Stimulated activated CD8-positive, alpha-beta memory T cell treated with anti-CD3 and anti-CD28 coated beads, Interleukin-12 subunit alpha, Interleukin-12 subunit beta, amount 100 ng/mL, for 24 hours (primary cell): ENCODE data around the gene SLC43A3.
"Not testable (repeated sequence)": the region's sequence is repeated elsewhere in the genome, so short reads cannot be mapped to it uniquely, and the experiment has no call there.

Experiments
- DNase-seq: peaks from one replicate; pipeline ENCODE4 v3.0.0-alpha.2; 2020; ENCODE audit errors: extremely low read depth

The SLC43A3 gene

DNA sequence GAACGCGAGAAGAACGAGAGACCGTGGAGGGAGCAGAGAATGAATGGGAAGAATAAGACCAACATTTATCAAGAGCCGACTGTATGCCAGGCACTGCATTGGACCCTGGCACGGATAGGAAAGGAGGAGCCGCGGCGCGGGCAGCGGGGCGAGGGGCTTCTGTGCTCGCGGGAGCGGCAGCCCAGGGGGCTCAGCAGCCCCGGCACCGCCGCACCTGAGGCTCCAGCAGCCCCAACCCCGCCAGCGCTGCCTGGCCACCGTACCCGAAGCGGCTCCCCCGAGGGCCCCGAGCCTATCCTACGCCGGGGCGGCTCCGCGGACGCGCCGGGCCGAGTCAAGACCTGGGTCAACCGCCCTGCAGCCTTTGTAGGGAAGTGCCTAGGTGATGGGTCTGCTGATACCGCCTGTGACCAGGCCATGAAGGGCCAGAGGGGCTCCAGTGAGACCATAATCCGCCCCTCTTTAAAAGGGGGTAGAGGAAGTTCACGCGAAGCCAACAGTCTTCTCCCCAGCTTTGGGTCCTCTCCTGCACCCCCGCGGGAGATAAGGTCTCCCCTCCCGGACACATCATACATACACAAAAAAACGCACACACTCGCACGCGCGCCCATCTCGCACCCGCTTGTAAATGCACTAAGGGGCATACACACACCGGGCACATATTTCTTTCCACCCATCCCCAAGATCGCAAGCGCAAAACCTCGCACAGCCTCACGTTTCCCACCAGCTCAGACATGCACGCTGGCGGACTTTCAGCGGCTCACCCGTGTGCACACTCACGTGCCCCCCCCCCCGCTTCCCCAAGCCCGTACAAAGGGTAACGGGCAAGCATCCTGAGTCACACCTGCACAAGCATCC, 32.5 kb upstream of the SLC43A3 start:
- no peak for DNase-seq

DNA sequence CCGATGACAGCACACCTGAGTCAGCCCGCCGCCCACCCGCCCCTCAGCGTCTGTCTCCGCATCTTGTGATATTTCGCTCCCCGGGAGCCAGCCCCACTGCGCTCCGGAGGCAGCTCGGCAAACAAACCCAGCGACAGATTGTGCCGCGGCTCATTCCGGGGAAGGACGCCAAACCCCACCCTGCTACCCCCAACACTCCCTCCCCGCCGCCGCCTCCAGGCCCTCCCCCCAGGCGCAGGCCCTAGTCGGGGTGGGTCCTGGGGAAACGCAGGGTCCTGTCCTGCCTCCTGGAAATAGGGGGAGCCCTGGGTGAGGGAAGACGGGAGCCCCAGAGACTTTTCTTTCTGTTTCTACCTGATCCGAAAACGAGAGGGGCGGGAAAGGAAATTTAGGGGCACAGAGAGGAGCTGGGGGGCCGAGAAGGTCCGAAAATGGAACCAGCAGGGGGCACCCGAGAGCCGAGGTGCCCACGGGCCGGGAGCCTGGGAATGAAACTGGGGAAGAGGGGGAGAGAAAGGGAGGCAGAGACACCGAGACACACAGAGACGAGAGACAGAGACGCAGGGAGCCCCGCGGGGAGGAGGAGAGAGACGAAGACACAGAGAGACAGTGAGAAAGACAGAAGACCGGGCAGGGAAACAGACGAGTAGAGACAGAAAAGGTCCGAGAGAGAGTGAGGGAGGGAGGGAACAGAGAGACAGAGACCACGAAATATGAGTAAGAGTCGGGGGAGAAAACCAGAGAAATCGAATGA, 31.7 kb upstream of the SLC43A3 start:
- DNase-seq = no peak

DNA sequence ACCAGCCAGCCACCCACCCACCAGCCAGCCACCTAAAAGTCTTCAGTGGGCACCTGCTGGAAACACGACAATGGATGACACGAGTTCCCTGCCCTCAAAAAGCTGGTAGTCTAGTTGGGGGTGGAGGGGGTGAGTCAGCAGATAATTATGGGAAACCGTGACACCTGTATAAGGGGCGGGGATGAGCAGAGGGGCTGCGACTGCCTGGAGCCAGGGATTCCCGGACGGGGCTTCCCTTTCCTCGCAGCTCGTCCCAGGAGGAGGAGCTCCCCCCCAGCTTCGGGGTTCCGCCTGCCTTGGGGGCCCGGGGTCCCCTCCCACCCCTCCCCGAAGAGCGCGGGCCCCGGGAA, 31.1 kb upstream of the SLC43A3 start:
- DNase-seq = no peak

DNA sequence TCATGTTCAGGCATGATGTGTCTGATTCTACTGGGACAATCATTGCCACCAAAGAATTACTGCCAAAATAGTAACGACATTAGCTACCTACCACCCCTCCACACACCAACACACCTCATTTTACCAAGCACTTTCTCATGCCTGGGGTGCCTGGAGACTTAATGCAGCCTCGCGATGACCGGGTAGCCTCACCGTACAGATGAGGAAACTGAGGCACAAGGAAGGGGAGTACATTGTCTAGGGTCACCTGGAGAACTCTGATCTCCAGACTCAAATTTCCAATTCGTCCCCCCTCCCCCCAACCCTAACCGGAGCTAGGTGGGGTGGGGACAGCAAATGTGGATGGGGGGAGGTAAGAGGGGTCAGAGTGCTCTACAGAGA, 30.7 kb upstream of the SLC43A3 start:
- DNase-seq = no peak

DNA sequence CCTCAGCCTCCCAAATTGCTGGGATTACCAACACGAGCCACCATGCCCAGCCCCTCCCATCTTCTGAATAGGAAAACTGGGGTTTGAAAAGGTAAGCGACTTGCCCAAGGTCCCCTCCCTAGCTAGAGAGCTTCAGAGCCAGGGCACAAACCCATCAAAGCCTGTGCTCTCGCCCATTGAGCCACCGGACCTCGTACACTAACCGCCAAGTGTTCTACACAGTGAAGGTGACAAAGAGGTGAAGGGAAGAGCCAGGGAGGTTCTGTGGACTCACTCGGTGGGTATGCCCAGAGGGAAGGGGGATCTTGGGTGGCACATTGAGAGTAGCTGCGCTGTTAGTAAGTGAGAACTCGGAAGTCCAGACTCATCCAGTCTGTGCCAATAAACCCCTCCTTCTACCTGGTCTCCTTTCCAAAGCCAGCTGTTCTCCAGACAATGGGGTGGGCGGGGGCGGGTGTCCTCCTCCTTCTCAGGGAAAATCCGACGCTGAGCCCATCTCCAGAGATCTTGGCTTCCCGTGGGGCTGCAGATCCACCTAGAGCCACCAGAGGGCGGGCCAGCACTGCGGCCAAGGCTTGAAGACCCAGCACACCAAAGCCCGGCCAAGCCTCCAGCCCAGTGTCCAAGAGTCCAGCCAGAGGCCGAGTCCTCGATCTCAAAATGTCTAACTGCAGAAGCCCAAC, 30.2 kb upstream of the SLC43A3 start:
- DNase-seq = no peak

DNA sequence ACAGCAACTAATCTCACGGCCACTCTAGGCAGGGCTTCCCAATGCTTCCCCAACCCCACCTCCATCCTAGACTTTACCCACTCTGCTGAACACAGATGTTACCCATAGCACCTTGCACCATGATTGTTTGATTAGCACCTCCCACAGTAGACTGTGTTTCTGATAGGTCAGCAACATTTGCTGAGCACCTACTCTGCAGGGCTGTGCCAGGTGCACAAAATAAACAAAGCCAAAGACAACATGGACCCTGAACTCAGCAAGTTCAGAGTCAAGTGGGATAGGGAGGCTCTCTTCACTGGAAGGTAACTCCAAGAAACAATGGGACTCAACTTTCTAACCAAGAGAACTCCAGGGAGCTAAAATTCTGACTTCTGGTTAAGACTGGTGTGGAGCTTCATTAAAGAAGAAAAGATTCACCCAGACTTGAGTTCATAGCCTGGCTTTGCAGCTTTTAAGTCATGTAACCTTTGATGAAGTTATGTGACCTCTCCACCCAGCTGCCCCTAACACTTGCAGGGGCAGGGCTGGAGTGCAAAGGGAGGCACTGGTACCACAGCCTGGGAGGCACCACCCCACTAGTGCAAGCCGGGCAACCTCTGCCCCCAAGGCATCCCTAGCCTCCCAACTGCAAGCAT, 26.7 kb upstream of the SLC43A3 start:
- no peak for DNase-seq

DNA sequence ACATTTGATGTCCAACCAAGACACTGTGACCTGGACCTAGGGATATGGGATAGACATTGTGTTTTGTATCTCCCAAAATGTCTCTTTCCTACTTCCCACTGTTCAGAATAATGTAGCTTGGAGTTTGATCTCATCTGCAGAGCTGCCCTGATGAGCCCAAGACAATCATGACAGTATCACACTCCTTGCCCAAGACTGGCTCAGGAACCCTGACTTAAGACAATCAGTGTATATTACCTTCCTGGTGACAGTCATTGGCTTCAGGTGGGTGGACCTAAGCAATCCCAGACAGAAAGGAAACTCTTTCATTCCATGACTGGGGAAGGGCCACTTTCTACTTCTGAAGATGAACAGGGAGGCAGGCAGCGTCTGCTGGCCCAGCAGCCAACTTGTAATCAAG, 19.1 kb upstream of the SLC43A3 start:
- DNase-seq = no peak

DNA sequence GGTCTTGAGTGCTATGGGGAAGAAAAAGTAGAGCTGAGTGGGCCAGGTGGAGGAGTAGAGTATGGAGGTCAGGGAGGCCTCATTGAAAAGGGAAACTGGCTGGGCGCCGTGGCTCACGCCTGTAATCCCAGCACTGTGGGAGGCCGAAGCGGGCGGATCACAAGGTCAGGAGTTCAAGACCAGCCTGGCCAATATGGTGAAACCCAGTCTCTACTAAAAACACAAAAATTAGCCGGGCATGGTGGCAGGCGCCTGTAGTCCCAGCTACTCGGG, 18.1 kb upstream of the SLC43A3 start:
- not testable (repeated sequence) for DNase-seq

DNA sequence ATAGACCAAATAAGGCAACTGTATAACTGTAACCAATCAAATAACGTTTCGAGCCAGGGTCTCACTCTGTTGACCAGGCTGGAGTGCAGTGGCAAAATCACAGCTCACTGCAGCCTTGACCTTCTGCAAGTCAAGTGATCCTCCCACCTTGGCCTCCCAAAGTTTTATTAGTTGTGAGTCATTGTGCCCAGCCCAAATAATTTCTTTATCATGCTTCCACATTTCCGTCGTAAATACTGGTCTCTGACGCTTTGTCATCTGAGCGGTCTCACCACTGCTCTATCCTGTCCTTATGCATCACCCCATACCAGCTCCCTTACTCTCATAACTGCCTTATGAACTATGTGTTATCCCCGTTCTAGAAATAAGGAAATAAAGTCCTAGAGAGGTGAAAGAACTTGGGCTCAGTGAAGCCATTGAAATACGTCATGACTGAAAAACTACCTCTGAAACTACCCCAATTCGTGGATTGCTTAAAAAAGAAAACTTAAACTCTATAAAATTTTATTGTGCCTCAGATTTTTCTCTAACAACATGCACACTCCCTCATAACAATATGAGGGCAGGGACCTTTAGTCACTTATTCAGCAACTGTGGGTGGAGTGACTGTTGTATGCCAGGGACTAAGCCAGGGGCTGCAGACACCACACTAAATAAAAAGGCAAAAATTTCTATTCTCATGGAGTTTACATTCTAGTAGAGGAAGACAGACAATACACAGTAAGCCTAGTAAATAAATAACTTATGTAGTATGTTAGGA, 17.6 kb upstream of the SLC43A3 start:
- DNase-seq = no peak

DNA sequence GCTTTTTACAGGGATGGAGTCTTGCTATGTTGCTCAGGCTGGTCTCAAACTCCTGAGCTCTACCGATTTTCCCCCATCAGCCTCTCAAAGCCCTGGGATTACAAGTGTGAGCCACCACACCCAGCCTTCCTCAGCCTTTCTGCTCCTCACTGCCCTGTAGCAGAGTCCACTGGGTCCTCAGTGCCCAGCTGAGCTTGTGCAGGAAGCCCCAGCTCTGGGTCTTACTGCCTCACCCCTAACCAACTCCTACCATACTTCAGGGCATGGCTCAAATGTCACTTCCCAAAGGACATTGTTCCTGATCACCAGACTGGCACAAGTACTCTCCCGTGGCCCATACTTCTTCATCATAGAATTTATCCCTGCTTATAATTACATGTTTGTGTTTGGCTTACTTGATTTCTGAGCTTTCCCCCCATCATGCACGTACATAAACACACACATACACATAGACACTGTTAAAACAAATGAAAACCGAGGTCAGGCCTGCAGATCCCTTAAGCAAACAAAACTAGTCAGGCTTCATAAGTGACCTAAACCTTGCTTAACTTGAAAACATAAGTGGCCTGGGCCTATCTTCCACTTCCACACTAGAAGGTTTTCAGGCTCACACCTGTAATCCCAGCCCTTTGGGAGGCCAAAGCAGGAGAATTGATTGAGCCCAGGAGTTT, 14.0 kb upstream of the SLC43A3 start:
- no peak for DNase-seq

DNA sequence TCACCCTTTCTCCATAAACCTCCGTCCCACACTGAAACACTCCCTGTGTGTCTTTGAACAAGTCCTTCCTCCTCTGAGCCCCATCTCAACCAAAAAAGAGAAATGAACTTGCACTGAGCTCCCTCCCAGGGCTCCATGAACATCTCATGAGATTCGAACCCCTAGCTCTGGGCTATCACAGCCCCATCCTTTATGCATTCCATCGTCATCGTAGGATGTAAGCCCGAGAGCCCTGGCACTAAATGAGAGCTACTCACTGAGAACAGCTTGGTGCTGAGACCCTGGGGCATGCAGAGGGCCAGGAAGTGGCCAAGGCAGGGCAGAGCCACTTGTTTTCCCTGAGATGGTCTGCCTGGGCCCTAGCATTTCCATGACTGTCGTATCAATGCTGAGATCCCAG, 12.9 kb upstream of the SLC43A3 start:
- DNase-seq = no peak

DNA sequence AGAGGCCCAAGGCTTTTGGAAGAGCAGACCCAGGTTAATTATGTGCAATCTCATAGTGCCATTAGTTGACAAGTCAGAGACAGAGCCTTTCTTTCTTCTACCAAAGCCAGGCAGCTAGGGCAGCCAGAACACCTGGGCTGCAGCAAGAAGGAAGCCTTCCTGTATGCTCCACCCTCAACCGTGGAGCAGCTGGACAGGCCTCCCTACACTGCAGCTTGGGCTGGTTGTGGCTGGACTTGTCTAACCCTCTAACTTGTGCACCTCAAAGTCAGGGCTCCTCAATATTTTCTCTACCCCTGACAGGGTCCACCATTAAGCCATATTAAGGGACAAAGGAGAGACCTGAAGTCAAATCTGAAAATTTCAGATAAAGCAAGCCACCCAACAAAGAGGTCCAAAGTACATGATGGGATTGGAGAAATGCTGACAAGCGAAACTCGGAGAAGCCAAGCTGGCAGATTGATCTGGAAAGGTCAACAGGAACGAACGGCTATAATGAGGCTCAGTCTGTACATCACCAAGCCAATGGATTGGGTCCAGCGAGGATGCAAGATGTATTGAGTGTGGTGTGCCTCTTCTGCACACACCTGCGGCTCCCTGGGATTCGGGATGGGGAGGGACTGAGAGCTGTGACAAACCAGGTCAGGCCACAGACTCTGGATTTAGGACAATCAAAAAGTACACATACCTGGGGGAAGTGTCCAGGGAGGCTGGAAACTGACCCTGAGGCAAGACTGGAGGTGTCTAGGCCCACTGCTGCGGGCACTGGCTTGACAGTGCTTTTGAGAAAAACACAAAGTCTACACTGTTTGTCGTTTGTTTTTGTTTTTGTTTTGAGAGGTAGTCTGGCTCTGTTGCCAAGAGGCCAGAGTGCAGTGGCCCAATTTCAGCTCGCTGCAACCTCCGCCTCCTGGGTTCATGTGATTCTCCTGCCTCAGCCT, 11.7 kb upstream of the SLC43A3 start:
- DNase-seq = no peak

DNA sequence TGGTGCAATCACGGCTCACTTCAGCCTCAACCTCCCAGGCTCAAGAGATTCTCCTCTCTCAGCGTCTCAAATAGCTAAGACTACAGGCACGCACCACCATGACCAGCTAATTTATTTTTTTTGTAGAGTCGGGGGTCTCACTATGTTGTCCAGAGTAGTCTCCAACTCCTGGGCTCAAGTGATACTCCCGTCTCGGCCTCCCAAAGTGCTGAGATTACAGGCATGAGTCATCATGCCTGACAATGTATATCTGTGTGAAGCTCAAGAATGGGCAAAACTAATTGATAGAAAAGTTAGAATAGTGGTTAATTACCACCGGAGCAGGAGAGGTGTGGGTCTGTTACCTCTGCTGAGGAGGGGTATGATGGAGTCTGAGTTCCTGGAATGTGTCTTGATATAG, 9.1 kb upstream of the SLC43A3 start:
- DNase-seq = no peak

DNA sequence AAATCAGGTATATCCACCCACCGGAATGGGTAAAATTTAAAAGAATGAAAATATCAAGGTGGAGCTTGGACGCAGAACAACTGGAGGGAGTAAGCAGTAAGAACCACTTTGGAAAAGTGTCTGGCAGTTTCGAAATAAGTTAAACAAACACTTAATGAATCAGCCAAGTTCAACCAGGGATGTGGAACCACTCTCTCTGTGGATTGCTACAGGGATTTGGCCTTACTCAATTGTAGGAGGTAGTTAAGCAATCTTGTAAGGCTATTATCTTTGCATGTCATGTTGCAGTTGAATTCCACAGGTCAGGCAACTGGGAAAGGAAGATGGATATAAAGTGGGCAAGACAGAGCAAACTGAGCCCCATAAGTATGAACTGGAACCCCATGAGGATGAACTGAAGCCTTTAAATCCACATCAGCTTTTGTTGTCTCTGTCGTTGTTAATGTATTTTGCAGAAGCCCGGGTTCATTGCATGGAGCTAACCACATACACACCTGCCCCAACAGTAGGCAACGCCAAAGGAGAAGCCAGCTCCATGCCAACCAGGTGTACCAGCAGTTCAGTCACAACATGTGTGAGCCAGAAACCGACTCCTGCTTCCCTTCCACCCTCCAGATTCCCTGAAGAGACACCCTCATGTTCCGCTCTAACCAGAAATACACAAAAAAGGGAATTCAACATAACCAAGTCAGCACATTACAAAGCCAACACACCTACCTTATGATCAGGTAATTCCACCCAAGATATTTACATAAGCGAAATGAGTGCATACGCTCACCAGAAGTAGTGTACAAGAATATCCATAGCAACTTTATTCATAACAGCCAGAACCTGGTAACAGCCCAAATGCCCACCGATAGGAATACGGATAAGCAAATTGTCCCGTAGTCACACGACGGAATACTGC, 8.0 kb upstream of the SLC43A3 start:
- no peak for DNase-seq

DNA sequence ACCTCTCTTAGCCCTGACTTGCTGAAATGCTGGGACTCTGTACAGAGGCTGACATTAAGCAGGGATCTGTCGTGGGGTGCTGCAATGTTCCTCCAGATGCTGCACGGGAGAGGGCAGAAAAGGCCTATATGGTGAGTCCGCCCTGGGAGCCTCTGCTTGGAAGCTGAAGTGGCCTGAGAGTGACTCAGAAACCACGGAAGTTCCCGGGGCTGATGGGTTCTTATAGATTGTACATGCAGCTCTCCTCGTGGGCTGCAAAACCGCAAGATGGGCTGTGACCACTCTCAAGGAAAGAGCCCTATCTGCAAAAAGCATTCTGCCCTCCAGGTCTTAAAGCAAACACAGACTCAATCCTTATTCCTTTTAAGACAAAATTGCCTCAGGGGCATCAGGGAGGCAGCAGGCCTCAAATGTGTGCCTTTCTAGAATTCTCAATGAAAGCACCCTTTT, 5.8 kb upstream of the SLC43A3 start:
- no peak for DNase-seq

DNA sequence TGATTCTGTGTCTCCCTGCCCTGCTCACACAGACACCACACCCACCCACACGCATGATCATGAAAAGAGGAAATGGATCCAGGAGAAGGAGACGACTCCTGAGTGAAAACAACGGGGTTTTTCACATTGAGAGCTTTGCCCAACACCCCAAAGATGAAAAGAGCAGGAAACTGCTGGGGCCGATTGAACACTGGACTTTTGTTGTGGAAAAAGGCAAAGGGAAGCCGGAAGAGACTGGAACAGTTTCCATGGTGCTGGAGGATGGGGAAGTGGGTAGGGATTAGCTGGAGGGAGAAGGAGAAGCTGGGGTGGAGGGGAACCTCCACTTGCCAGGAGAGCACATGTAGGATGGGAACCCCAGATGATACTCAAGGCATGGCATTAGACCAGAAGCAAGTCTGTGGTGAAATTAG, 5.2 kb upstream of the SLC43A3 start:
- DNase-seq = no peak

DNA sequence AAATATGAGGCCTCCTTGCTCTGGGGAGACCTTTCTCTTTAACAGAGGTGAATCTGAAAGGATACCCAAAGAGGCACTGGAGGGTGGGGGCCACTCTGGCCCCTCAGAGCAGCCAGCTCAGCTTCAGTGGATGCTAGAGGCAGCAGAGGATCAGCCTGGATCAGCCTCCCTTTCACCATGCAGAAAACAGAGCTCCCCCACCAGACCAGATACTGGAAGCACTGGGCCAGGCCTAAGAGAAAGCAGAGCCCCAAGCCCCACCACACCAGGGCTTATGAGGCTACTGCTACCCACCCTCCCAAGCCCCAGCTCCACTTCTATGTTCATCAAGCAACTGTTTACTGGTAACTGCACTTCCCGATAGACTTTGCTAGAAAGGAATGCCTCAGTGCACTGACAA, 4.0 kb upstream of the SLC43A3 start:
- DNase-seq = no peak

DNA sequence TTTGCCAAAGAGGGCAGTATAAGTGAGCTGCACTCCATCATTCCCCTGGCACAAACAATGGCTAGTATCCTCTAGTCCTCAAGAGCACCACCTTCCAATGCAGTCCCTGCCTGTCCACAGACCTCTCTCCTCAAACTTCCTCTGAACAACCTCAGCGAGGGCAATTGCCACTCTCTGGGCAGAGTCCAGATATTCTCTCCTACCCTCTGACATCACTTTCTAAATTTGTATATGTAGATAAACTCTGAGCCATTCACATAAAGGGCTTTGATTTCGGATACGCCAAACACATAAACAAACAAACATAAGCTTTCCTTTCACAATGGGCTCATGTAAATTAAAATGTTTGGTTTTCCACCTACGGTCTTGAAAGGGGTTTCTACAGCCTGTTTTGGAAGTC, 3.0 kb upstream of the SLC43A3 start:
- DNase-seq = no peak

DNA sequence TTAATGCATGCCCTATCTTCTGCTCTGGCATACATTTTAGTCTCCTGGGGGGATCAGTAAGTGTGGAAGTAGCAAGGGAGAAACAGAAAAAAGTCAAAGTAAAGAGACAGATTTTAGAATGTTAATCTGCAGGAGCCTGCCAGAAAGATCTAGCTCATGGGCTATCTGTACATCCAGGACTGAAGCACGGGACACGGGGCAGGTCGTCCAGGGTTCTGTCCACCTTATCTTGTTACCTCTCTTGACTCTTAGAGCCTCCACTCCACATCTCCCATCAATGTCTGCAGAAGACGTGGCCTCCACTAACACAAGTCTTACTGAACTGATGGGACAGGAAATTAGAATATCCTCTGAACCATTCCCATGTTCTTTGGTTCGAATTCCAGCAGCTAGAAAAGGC, 1.7 kb upstream of the SLC43A3 start:
- DNase-seq = no peak
